ENCODE data around the gene WFDC10A.

GRCh38 chr20:45588800-45589199, 40.7 kb upstream of the WFDC10A start:
- TF ChIP-seq MTA3 (IDR thresholded peaks at IDR 0.05; ENCODE audit: borderline replicate concordance) (no peak), CTCF (IDR thresholded peaks at IDR 0.05 in 2 of 3, conservative IDR thresholded peaks at IDR 0.05 in 1 of 3; ENCODE audit: insufficient read depth in 2 of 3, low read depth in 1 of 3, low read length in 3 of 3) (no peak), ZNF592 (IDR thresholded peaks at IDR 0.05) (no peak), ZNF75A (CRISPR knock-in tag; IDR thresholded peaks at IDR 0.05) (no peak), GATAD2B (IDR thresholded peaks at IDR 0.05; ENCODE audit: borderline replicate concordance) (no peak), TAF15 (IDR thresholded peaks at IDR 0.05; ENCODE audit: low read depth, low read length) (no peak)

All from K562 (cell line).